Skeletal muscle cell (primary cell): ENCODE measurements around the gene UGT3A2.

Experiments used
- DNase-seq: peaks from one replicate; pipeline ENCODE4 v3.0.0-alpha.2; 2010; ENCODE audit warnings: low read depth
- H3K4me3 ChIP-seq: 2 replicates; pipeline ENCODE4 v1.5.1; 2011; ENCODE audit warnings: low read depth, mild to moderate bottlenecking, control low read depth, low read length, moderate library complexity

The UGT3A2 gene

GRCh38 chr5:36017622-36018021, 49.1 kb downstream of the UGT3A2 start:
- no peak overlapping the region for H3K4me3 ChIP-seq
- no peak for DNase-seq

- no peak overlapping the region for H3K4me3 ChIP-seq
- no peak for DNase-seq
Observed at GRCh38 chr5:36017004-36017403, 49.7 kb downstream of the UGT3A2 start.

GRCh38 chr5:36013182-36013581, 53.5 kb downstream of the UGT3A2 start:
- no peak for DNase-seq

GRCh38 chr5:36009698-36010097, 57.0 kb downstream of the UGT3A2 start:
- no peak for DNase-seq
- no peak overlapping the region for H3K4me3 ChIP-seq

More at GRCh38 chr5:36013182-36013581, 53.5 kb downstream of the UGT3A2 start:
- no peak overlapping the region for H3K4me3 ChIP-seq

DNA sequence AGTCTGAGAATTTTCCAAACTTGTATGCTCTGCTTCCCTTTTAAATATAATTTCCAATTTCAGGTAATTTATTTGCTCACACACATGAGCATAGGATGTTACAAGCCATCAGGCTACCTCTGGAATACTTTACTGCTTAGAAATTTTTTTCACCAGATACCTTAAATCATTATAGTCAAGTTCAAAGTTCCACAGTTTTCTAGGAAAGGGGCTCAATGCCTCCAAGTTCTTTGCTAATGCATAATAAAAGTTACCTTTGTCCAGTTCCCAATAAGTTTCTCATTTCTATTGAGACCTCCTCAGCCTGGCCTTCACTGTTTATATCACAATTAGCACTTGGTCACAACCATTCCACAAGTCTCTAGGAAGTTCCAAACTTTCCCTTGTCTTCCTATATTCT, 59.3 kb downstream of the UGT3A2 start:
- H3K4me3 ChIP-seq = no peak overlapping the region
- DNase-seq = no peak

DNA sequence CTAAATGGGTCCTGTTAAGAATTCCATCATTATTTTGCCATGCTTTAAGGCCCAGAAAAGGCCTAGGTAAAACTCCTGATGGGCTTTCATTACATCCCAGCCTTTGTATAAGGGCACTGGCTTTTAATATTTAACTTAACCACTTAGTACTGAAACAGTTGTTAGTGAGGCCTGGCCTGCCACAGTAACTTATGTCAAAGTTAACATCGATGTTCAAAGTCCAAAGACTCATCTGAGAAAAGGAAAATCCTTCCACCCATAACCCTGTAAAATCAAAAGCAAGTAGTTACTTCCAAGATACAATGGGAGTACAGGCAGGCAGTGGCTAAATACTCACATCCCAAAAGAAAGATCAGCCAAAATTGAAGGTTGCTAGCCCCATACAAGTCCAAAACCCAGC, 60.5 kb downstream of the UGT3A2 start:
- no peak for DNase-seq
- H3K4me3 ChIP-seq = no peak overlapping the region

DNA sequence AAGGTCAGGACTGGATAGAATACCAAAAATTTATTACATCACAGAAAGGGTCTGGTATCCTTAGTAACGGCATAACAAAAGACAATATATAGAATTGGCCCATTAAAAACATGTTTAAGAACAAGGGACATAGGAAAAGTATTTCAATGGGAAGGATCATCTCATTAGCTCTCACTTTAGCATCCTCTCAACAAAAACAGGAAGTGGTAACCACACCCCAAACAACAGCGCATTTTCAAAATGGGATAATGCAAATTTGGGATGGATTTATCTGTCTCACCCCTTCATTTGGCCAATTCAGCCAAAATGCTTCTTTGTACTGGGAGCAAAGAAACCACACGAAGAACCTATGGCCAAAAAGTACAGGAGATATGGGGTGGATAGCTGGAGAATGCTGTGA, 65.7 kb downstream of the UGT3A2 start:
- no peak overlapping the region for H3K4me3 ChIP-seq
- no peak for DNase-seq

- DNase-seq = no peak
- no peak overlapping the region for H3K4me3 ChIP-seq
Observed at GRCh38 chr5:35999547-35999946, 67.1 kb downstream of the UGT3A2 start.

GRCh38 chr5:35996076-35996475, 70.6 kb downstream of the UGT3A2 start:
- no peak overlapping the region for H3K4me3 ChIP-seq
- DNase-seq = no peak

- DNase-seq = no peak
- no peak within 1 kb of the TSS for H3K4me3 ChIP-seq
Observed at GRCh38 chr5:35990941-35991611, 75.6 kb downstream of the UGT3A2 start, which contains the start of gene UGT3A1. Gene UGT3A1 (minus strand): TSS chr5:35991390. CDS start chr5:35991240, 150 bp downstream.

GRCh38 chr5:35990520-35990919, 76.2 kb downstream of the UGT3A2 start:
- H3K4me3 ChIP-seq = no peak overlapping the region
- no peak for DNase-seq

- no peak overlapping the region for H3K4me3 ChIP-seq
- no peak for DNase-seq
Observed at GRCh38 chr5:35988529-35988928, 78.2 kb downstream of the UGT3A2 start.

DNA sequence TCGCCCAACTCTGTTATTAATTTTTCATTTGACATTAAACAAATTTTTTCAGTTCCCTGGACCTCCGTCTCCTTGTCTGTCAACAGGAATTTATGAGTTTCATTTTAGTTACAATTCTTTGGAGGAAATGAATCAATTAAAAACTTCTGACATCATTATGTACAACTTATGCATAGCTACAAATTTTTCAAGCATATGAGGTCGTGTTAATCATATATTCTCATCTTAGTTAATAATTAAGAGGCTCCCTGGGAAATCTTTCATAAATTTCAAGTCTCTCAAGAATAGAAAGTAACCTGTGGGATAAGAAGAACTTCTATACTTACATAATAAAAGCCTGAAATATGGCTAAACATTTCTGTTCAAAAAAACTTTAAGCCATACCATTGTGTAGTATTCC, 78.9 kb downstream of the UGT3A2 start:
- DNase-seq = no peak
- no peak overlapping the region for H3K4me3 ChIP-seq
